Measurements from ENCODE around the gene LRIT1. TPM values are rescaled to one million over a fixed set of nuclear protein-coding genes. Genes with fewer than 3 reads are reported as not detected.

LRIT1 gene
- total RNA-seq, 1 experiment from 2014 or later: not detected

DNA sequence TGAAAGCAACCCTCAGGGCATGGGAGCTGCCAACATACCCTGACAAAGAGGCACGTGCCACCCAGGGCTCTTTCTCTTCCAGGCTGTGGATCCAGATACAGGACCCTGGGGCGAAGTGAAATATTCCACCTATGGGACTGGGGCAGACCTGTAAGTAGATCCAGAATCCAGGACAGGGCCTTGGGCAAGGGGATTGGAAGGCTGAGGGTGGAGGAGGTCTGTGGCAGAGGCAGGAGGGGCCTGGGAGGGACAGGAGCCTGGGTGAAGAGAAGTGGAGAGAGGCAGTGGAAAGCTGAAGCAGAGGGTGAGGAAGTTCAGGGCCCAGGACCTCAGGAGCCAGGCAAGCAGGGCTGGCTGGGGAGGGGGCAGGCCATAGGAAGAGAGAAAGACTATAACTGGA, 29.8 kb downstream of the LRIT1 start:
- CTCF ChIA-PET: interaction anchor here (0.9 to 1.4 kb wide), 3 partner anchors 64 to 152 kb away, joined by 3 read pairs; no protein-coding TSS in a partner anchor
- POLR2A ChIA-PET: no interaction called here

More for the DNA sequence above, 29.8 kb downstream of the LRIT1 start:
- H3K27me3 ChIP-seq (ENCODE audit: insufficient read depth, low read length): peaks cover 18% of the 10 kb centered on the region
- H4K20me1 ChIP-seq (ENCODE audit: insufficient read depth): no peaks in the 10 kb centered on the region
- ATAC-seq (no peak), DNase-seq (ENCODE audit: low read depth, low spot score) (no peak)
- H3K9ac ChIP-seq (ENCODE audit: low read length): no peak overlapping the region
- no peaks in the 10 kb centered on the region for H3K9me2 ChIP-seq (ENCODE audit: insufficient read depth)
- intact Hi-C loops (cut with micrococcal nuclease): no loop called here
- H3K36me3 ChIP-seq (ENCODE audit: control insufficient read depth in 1 of 2, insufficient read depth in 2 of 2, low read length in 2 of 2): no peaks in the 10 kb centered on the region
- TF ChIP-seq ZNF274 (IDR thresholded peaks at IDR 0.05; ENCODE audit: low read depth, low read length) (no peak), SP1 (IDR thresholded peaks at IDR 0.05; ENCODE audit: low read depth) (no peak), TCF7L2 (IDR thresholded peaks at IDR 0.05; ENCODE audit: borderline replicate concordance, extremely low read depth, insufficient read depth, insufficient read length) (no peak), CBX3 (IDR thresholded peaks at IDR 0.05; ENCODE audit: low read depth) (no peak), ZFX (IDR thresholded peaks at IDR 0.05) (no peak), POLR2A (IDR thresholded peaks at IDR 0.05; ENCODE audit: borderline replicate concordance, extremely low read depth, insufficient read depth, insufficient read length) (no peak), YY1 (IDR thresholded peaks at IDR 0.05; ENCODE audit: extremely low read depth, insufficient replicate concordance, low read depth, low read length) (no peak), SIN3A (IDR thresholded peaks at IDR 0.05; ENCODE audit: low read depth) (no peak), FOSL1 (IDR thresholded peaks at IDR 0.05; ENCODE audit: low read depth) (no peak), ZBTB33 (IDR thresholded peaks at IDR 0.05; ENCODE audit: extremely low read depth, insufficient replicate concordance, low read length) (no peak), EZH2phosphoT487 (IDR thresholded peaks at IDR 0.05; ENCODE audit: borderline replicate concordance) (no peak), POLR2AphosphoS5 (IDR thresholded peaks at IDR 0.05; ENCODE audit: low read depth, low read length) (no peak), SRF (IDR thresholded peaks at IDR 0.05; ENCODE audit: low read depth) (no peak), RAD21 (IDR thresholded peaks at IDR 0.05; ENCODE audit: low read depth) (no peak)
- TF ChIP-seq, protein P1, sequence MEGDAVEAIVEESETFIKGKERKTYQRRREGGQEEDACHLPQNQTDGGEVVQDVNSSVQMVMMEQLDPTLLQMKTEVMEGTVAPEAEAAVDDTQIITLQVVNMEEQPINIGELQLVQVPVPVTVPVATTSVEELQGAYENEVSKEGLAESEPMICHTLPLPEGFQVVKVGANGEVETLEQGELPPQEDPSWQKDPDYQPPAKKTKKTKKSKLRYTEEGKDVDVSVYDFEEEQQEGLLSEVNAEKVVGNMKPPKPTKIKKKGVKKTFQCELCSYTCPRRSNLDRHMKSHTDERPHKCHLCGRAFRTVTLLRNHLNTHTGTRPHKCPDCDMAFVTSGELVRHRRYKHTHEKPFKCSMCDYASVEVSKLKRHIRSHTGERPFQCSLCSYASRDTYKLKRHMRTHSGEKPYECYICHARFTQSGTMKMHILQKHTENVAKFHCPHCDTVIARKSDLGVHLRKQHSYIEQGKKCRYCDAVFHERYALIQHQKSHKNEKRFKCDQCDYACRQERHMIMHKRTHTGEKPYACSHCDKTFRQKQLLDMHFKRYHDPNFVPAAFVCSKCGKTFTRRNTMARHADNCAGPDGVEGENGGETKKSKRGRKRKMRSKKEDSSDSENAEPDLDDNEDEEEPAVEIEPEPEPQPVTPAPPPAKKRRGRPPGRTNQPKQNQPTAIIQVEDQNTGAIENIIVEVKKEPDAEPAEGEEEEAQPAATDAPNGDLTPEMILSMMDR (IDR thresholded peaks at IDR 0.05 in 2 of 3, conservative IDR thresholded peaks at IDR 0.05 in 1 of 3; ENCODE audit: borderline replicate concordance in 1 of 3, insufficient read depth in 1 of 3, low read depth in 2 of 3, low read length in 2 of 3): no peak
- RAD21 ChIA-PET (ENCODE audit: low non-redundant PET in 1 of 2, low total read pairs in 2 of 2, uncharacterized antibody in 2 of 2, unreplicated experiment in 2 of 2): no interaction called here
- H3K27ac ChIP-seq (ENCODE audit: low read depth, low read length): no peak overlapping the region
- BruUV-seq (replicated peaks): no TSS peak
- H3K4me1 ChIP-seq (ENCODE audit: control insufficient read depth in 1 of 2, insufficient read depth in 2 of 2, low read length in 2 of 2): no peaks in the 10 kb centered on the region
- no peak overlapping the region for H2AFZ ChIP-seq (ENCODE audit: low read depth, low read length, poor library complexity, severe bottlenecking)
- H3K79me2 ChIP-seq (ENCODE audit: insufficient read depth, low read length): no peaks in the 10 kb centered on the region
- no peak overlapping the region for H3K4me2 ChIP-seq (ENCODE audit: low read length)
- no peak overlapping the region for H3K4me3 ChIP-seq (replicated peaks in 1 of 2; ENCODE audit: low read depth in 1 of 2, low read length in 2 of 2)
- no peaks in the 10 kb centered on the region for H3K9me3 ChIP-seq (ENCODE audit: control insufficient read depth in 1 of 2, insufficient read depth in 1 of 2, low read depth in 1 of 2, low read length in 2 of 2)

Measured in HCT116 (cell line).